Ishikawa (cell line): ENCODE results near the gene PPM1K.

Experiments used
- CEBPB ChIP-seq: IDR thresholded peaks from 2 replicates; pipeline ENCODE4 v1.6.1; 2012
- CREB1 ChIP-seq: IDR thresholded peaks from 2 replicates; pipeline ENCODE4 v1.6.1; 2012; ENCODE audit warnings: low read depth
- EP300 ChIP-seq: IDR thresholded peaks from 2 replicates; pipeline ENCODE4 v1.6.1; 2012; ENCODE audit warnings: borderline replicate concordance
- RAD21 ChIP-seq: IDR thresholded peaks from 2 replicates; pipeline ENCODE4 v1.6.1; 2012; ENCODE audit warnings: low read depth
- REST ChIP-seq: IDR thresholded peaks from 2 replicates; pipeline ENCODE4 v1.6.1; 2012; ENCODE audit warnings: low read depth, mild to moderate bottlenecking
- TAF1 ChIP-seq: IDR thresholded peaks from 2 replicates; pipeline ENCODE4 v1.6.1; 2012; ENCODE audit warnings: low read depth, mild to moderate bottlenecking
- ZBTB7A ChIP-seq: IDR thresholded peaks from 2 replicates; pipeline ENCODE4 v1.6.1; 2012; ENCODE audit warnings: low read depth

- no peak for TF ChIP-seq RAD21
- no peak for TF ChIP-seq REST
- no peak for TF ChIP-seq EP300
- TF ChIP-seq TAF1 = no peak
- TF ChIP-seq ZBTB7A = no peak
- TF ChIP-seq CREB1 = no peak
- no peak for TF ChIP-seq CEBPB
Observed at GRCh38 chr4:88286897-88287296, 2.5 kb upstream of the PPM1K start.
